Fibroblast of pulmonary artery (primary cell): ENCODE results near the gene KDR.

ENCODE experiments used
- DNase-seq: peaks from one replicate; pipeline ENCODE4 v3.0.0-alpha.2; 2010; ENCODE audit warnings: low read depth
- H3K4me3 ChIP-seq: replicated peaks from 2 replicates; pipeline ENCODE4 v1.5.1; 2011; ENCODE audit warnings: low read depth, mild to moderate bottlenecking, control low read depth, low read length, moderate library complexity
- TF ChIP-seq, protein P1 (sequence below): IDR thresholded peaks from 2 replicates; pipeline ENCODE4 v1.5.1; 2011; ENCODE audit warnings: mild to moderate bottlenecking, control low read depth, low read length, inconsistent platforms; ENCODE audit errors: missing control alignments

Gene KDR

DNA sequence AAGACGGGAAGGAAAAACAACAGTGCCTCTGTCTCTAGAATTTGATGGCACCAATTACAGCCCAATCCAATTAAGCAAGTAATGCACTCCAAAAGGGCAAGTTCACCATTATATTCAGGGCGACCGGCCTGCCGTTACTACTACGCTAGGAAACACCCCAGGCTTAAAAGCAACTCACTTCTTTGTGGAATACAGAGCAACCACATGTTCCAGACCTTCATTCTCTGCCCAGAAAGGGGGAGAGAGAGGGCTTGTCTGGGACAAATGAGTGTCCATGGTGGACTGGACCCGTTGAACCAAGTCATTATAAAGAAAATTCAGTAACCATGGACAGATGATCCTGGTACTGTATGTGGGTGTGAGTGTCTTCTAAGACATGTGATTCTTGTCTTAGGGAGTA is 1.6 kb downstream of the KDR start:
- H3K4me3 ChIP-seq = peak overlapping the region; percentile 92
- no peak for DNase-seq
- TF ChIP-seq, protein P1, sequence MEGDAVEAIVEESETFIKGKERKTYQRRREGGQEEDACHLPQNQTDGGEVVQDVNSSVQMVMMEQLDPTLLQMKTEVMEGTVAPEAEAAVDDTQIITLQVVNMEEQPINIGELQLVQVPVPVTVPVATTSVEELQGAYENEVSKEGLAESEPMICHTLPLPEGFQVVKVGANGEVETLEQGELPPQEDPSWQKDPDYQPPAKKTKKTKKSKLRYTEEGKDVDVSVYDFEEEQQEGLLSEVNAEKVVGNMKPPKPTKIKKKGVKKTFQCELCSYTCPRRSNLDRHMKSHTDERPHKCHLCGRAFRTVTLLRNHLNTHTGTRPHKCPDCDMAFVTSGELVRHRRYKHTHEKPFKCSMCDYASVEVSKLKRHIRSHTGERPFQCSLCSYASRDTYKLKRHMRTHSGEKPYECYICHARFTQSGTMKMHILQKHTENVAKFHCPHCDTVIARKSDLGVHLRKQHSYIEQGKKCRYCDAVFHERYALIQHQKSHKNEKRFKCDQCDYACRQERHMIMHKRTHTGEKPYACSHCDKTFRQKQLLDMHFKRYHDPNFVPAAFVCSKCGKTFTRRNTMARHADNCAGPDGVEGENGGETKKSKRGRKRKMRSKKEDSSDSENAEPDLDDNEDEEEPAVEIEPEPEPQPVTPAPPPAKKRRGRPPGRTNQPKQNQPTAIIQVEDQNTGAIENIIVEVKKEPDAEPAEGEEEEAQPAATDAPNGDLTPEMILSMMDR = no peak

DNA sequence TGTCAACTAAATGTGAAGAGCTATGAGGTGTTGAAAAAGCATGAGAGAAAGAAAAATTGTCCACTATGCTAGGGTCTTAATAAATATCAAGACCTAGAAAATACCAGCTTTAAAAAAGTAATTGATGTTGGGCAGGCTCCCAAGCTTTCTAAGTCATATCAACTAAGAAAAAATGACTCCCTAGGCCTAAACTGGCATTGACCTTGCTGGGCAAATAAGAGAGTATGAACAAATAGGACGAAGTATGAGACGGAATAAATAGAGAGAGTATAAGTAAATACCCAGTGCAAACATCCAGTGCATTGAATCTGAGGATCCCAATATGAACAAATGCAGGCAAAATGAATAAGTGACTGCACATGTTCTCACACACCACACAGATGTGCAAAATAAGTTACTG is 3.2 kb downstream of the KDR start:
- no peak for DNase-seq
- H3K4me3 ChIP-seq = peak overlapping the region; percentile 92
- TF ChIP-seq, protein P1 = no peak

DNA sequence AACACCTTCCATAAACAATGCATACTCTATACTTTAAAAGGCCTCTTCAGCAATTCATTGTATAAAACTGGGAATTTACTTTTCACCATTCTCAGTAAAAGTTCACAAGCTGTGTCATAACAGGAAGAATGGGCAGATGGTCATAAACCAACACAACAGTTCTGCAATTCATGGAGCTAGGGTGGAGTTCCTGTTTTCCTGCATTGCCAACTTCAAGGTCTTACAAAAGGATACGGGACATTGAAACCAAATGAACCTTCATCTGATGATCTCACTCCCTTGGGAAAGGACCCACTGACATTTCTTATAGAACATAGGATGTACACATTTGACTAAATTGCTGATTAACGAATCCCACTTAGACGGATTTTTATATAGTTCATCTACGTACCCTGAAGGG is 4.1 kb downstream of the KDR start:
- TF ChIP-seq, protein P1 = no peak
- DNase-seq = peak; percentile 68
- H3K4me3 ChIP-seq = no peak overlapping the region

DNA sequence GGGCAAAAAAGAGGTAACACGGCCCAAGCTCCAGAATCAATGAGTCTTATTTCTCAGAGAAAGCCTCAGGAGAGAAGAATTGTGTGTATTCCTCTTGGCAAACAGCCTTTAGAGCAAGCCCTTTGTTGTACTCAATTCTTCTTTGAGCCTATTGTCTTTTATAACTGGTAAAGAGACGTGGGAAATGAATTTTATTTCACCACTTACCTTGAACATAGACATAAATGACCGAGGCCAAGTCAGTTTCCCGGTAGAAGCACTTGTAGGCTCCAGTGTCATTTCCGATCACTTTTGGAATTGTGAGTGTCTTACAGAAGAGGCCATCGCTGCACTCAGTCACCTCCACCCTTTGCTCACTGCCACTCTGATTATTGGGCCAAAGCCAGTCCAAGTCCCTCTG is 7.0 kb downstream of the KDR start:
- no peak overlapping the region for H3K4me3 ChIP-seq
- TF ChIP-seq, protein P1 = no peak
- DNase-seq = no peak

DNA sequence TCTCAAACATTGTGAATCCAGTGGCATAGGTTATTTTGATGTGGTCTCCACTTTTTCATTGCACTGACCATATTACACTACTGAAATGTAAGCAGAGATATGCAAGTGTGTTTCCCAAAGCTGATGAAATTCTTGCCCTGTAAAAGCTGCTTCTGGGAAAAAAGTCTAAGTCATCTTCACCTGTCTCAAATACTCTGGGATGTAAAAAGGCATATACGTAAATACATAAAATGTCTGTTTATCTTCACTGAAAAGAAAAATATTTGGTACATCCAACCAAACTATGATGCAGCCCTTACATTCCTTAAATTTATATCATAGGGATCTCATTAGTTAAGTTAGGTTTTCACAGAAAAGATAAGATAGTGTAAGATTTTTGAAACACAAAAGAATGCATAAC is 7.9 kb downstream of the KDR start:
- no peak overlapping the region for H3K4me3 ChIP-seq
- peak; percentile 20 for DNase-seq
- TF ChIP-seq, protein P1 = no peak

DNA sequence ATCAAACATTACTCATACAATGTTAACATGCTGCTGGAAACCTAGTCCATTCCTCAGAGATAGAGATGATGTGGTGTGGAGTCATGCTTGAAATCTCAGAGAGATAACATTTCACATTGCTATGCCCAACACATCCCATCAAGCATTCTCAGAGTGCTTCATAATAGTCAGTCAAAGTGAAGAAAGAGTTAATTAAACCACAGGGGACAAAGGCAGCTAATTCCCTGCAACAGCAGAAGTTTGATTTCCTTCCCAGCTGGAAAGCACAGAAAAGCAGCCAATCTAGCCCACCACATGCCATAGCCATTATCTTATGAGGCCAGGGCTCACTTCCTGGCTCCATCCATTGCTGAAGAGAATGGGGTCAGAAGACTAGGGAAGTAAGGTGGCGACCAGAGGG is 8.9 kb downstream of the KDR start:
- DNase-seq = peak; percentile 67
- no peak overlapping the region for H3K4me3 ChIP-seq
- TF ChIP-seq, protein P1 = no peak

DNA sequence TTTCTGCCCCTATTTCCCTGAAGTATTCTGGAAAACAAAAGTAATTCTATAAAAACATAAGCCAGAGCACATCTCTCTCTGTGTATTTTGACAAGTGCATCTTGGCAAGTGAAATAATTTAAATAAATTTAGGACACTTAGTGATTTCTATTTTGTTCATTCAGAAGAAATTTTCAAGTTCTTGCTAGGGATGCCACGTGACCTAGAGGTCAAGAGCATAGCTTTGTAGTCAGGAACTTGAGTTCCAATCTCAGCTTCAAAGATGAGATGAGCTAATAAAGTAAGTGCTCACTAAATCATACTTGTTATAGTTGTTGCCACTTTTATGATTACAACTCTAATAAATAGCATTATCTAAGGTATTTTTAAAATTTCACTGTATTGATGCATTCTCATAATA is 13.8 kb downstream of the KDR start:
- no peak for DNase-seq
- TF ChIP-seq, protein P1 = no peak
- H3K4me3 ChIP-seq = no peak overlapping the region
